HG03095 (cell line): ENCODE measurements around the gene EP400.

Experiments
- ATAC-seq: cut with Tn5 transposase; IDR thresholded peaks from one replicate; pipeline ENCODE4 v1.9.1; 2021; ENCODE audit warnings: moderate library complexity; ENCODE audit not compliant: unreplicated experiment

Gene EP400

DNA sequence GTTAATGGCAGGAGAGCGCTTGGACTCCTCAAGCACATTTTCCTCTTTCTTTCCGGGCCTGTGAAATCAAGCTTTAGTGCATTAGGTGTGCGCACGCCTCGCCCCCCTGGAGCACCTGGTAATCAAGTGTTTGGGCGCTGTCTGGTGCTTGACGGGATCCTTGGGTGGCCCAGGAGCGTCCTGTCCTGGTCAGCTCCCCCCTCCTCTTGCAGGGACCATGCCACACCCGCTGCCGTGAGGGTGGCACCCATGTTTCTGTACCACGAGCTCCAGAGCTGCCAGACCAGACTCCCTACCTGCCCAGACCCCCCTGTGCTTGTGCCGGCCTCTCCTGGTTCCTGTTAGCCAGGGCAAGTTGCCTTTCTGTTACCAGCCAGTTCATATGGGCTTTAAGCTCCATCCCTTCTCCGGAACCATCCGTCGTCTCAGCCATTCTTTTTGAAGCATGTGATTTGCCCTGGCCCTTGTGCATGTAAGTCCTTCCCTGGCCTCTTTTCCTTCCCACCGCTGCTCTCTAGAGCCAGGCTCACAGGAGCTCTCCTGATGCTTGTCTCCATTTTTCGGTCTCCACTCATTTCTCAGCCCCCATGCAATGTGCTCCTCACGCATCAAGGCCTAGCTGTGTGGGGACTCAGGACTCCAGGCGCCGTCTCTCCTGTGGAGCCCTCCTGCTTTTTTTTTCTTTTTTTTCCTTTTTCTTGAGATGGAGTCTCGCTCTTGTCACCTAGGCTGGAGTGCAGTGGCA is 66.1 kb downstream of the EP400 start:
- no peak for ATAC-seq

DNA sequence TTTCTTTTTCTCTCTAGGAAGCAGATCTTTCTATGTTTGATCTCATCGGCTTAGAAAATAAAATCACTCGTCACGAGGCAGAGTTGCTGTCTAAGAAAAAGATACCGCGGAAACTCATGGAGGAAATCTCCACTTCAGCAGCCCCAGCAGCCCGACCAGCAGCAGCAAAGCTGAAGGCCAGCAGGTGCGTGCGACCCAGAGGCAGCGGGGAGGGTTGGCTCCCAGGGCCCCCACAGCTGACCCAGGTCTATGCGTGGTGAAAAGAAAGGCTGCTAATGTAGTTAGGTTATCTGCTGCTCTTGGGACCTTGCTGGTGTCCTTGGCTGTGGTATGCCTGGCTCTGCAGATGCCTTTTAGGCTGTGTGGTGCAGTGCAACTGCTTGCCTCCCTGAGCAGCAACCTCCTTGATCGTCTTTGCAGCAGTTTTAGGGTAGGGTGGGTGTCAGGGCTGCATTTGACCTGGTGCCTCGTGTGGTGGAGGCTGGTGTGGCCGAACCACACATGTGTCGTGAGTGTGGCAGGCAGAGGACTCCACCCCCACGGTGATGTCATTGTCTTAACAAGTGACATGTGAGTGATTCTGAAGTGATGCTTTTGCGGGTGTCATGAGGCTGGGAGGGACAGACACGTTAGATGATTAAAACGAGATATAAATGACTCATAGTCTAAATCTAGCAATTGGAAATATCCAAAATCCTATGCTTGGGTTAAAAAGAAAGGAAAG is 68.6 kb downstream of the EP400 start:
- ATAC-seq, result no peak

DNA sequence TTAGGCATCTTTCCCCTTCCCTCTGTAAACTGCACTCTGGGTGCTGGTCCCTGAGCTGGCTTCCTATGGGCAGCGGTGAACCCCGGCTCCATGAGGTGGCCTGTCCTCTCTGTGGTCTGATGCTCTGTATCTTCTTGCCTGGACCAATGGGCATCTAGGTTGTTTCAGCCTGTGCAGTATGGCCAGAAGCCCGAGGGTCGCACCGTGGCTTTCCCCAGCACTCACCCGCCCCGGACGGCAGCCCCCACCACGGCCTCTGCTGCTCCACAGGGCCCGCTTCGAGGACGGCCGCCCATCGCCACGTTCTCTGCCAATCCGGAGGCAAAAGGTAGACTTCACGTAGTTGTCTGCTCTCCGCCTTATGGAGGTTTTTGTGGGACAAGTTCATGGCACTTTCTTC is 70.1 kb downstream of the EP400 start:
- no peak for ATAC-seq

DNA sequence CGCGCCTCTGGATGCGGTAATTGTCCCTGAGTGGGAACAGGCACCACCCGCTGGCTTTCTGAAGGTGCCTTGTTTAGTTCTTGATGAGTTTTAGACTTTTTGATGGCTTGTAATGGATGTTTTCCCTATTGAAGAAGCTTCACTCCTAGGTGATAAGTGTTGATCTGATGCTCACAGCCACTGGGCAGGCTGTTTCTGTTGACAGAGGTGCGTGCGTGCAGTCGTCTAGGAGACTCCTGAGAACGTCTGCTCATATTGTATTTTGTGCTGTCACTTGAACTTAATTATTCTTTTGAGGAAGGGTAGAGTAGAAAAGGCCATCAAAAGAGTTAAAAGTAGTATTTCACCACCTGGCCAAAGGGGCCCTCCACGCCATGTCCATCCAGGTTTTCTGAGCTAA is 70.5 kb downstream of the EP400 start:
- no peak for ATAC-seq

DNA sequence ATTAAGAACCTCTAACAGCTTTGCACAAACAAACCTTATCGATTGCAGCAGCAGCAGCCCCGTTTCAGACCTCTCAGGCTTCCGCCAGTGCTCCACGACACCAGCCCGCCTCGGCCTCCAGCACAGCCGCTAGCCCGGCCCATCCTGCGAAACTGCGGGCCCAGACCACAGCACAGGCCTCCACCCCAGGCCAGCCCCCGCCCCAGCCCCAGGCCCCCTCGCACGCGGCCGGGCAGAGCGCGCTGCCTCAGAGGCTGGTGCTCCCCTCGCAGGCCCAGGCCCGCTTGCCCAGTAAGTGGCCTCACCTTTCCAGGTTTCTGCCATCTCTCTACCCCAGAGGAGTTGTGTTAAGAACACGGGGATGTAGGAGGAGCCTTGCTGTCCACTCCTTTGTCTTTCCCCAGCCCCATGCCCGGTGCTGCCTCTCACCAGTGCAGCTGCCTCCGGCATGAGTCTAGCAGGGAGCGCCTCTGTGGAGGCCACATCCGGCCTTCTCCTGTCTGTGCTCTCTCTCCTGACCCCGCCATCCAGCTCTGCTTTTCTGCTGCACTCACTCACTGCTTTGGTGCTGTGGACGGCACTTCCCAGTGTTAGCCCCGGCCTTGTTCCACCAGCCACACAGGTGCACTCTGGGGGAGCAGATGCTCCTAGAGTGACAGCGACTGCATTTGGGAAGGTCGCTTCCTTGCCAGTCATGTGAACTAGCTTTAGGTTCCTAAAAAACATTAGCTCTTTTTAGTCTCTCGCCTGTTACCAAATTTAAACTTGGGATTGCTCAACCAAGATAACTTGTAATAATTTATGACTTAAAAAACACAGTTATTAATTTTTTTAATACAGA is 71.5 kb downstream of the EP400 start:
- no peak for ATAC-seq

DNA sequence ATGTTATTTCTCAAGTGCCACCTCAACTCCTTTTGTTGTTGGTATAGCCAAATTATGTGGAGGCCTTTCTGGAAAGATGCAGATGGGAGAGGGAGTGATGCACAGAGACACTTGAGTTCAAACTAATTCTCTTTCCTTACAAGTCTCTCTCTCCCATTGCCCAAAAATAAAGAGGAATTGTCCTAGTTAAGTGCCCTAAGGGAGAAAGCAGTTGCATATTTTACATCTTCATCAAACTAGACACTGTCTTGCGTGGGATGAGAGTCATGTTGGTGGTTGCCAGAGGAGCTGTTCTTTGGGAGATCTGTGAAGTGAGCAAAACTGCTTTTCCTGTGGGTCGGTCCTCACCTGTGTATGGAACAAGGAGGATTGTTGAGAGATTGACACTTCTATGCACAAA is 72.2 kb downstream of the EP400 start:
- ATAC-seq, result no peak

DNA sequence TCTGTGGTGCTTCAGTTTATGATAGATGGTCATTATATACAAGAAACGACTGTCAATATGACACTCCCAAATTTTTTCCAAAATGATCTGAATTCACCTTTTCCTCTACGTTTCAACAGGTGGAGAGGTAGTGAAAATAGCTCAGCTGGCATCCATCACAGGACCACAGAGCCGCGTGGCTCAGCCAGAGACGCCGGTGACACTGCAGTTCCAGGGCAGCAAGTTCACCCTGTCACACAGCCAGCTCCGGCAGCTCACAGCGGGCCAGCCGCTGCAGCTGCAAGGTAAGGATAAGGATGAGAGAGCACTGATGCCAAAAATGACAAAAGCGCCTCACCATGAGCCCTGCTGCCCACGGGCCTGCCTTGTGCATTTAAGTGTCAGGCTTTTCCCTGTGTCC is 73.9 kb downstream of the EP400 start:
- no peak for ATAC-seq

DNA sequence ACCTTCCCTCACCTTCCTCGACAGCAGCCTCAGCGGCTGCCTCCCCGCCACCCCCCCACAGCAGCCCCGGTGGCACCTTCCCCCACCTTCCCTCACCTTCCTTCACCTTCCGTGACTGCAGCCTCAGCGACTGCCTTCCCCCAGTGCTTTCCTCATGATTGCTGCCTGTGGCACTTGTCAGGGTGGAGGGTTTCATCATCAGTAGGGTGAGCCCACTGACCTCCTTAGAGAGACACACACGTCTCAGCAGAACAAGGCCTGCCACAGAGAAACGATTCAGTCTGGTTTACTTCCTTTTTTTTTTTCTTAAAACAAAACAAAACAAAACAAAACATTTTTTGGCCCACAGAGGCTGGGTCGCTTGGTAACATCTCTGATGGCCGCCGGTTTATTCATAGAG is 75.0 kb downstream of the EP400 start:
- ATAC-seq, result no peak

DNA sequence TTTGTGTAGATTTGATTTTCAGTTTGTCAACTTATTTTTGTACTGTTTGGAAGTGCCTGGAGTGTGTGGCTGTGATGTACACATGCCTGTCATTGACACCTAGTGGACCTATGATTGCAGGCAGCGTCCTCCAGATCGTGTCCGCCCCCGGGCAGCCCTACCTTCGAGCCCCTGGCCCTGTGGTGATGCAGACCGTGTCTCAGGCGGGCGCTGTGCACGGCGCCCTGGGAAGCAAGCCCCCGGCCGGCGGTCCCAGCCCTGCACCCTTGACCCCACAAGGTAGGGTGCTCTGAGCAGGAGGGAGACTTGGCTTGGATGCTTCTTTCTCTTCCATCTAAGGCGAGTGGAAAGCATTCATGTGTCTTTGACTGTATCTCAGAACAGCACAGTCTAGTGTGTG is 75.8 kb downstream of the EP400 start:
- no peak for ATAC-seq

DNA sequence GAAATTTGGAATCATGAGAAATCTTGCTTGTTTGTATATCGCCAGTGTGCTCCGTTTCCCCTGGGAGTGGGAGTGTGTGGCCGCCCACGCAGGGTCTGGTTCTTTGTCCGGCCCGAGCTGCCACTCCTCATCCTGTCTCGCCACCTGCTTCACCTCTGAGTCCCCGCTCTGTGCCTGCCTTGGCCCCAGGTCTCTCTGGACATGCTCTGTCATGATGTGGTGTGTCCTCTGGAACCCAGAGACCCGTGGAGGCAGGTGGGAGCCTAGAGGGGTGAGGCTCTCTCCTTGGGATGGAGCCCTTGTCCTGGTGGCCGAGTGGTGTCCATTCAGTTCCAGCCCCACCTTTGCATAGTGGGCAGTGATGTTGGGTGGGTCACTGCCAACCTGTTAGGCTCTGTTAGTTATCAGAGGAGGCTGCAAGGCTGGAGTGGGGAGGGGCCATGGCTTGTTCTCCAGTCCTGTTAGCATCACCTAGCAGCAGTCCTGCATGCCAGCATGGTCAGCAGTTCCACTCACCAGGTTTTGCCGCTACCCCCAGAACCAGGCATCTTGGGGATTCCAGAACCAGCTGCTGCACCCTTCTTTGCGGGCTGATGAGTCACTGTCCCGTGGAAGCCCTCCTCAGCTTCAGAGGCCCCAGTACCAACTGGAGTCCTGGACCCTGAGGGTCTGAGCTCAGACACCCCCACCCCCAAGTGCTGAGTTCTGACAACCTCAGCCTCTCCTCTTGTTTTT is 76.5 kb downstream of the EP400 start:
- no peak for ATAC-seq

DNA sequence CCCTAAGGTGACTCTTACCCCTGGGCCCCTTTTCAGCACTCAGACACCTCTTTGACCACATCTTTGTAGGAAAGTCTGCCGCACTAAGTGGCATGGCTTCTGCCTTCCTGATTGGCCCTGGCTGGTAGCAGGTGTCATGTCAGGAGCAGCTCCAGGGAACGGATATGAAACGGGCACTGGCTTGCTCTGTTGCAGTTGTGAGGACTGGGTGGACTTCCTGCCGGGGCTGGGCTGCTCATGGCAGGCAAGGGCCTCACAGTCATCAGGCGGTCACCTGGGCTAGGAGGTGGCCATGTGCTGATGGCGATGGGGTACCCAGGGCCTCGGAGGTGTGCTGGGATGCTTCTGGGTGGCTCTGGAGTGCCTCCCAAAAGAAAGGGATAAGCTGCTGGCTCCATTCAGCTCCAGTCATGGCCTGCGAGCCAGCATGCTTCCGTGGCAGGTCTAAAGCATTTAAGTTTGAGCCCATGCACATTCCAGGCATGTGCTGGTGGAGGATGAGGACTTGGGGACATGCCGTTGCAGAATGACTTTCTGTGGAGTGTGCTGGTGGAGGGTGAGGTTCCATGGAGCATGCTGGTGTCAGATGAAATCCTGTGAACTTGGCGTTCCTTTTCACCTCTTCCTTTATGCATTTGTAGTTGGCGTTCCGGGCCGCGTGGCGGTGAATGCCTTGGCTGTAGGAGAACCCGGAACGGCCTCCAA is 77.2 kb downstream of the EP400 start:
- no peak for ATAC-seq

DNA sequence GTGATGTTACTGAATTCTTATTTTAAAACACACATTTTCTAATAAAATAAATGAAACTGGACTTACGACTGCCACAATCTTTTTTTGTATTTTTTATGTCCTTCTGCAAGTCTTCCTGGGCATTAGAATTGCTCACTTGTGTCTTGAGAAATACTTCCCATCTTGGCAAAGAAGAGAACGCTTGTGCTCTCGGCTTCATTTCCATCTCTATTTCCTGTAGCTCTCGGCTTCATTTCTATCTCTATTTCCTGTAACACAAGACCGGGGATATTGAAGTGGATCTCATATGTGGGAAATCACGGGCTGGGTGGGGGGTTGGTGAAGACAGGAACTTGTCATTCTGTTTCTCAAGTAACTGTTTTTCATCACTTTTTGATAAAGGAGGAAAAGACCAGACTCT is 77.9 kb downstream of the EP400 start:
- no peak for ATAC-seq

DNA sequence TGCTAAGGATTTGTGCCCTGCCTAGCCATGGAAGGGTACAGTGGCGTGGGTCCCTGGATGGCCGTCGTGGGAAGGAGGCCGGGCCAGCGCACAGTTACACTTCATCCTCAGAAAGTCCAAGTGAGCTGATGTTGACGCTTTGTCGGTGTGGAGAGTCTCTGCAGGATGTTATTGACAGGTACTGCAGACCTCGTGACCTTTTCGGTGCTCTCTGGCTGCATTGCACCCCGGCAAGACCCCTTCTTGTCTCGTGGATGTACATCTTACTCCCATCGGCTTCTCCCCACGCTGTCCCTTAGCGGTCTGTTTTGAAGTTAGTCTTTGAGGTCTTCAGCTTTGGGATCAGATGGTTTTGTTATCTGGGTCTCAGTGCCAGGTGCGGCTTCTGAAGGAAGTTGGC is 78.4 kb downstream of the EP400 start:
- no peak for ATAC-seq

DNA sequence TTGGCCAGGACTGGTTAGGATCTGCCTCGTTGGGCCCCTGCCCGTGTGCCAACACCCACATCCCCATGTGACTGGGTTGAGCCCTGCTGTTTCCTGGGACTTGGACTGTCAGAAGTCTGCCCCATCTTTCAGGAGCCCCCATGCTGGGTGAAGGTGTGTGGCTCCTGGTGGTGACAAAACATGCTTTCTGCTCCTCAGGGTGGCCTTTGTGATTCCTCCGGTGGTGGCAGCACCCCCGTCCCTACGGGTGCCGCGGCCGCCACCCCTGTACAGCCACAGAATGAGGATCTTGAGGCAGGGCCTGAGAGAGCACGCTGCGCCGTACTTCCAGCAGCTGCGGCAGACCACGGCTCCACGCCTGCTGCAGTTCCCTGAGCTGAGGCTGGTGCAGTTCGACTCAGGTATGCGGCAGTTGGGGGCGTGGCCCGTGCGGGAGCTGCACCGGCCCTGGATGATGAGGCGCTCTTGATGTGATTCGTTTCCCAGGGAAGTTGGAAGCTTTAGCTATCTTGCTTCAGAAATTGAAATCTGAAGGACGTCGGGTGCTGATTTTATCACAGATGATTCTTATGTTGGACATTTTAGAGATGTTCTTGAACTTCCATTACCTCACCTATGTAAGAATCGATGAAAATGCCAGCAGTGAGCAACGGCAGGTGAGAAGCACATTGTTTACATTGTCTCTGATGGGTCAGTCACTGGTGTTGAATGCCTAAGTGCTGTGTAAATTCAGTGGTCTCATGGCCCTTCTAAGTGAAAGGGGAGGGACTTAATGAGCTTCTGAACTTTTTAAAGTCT is 80.0 kb downstream of the EP400 start:
- ATAC-seq, result no peak

DNA sequence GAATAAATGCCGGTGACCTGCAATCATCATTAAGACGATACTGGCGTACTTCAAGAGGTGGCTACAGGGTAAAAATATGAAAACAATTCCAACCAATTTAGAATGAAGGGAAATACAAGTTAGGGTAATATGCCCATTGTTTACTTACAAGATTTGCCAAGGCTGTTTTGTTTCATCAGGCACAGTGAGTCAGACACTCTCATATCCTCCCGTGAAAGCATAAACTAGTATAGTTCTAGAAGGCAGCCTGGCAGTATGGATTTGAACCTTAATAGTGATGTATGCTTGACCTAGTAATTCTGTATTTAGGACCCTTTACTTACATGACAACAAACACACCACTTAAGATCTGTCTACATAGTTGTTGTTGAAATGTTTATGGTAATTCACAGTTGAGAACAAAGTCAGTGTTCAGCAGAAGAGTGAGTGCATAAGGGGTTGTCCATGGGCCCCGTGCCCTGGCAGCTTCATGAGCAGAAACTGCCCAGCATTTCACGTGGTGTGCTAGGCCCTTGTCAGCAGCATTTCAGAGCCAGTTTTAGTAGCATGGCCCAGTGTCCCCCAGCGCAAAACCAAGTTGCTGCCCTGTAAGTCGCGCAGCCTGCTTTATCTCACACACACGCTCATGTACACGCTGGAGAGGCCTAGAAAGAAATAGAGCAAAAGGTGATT is 80.8 kb downstream of the EP400 start:
- ATAC-seq, result no peak

DNA sequence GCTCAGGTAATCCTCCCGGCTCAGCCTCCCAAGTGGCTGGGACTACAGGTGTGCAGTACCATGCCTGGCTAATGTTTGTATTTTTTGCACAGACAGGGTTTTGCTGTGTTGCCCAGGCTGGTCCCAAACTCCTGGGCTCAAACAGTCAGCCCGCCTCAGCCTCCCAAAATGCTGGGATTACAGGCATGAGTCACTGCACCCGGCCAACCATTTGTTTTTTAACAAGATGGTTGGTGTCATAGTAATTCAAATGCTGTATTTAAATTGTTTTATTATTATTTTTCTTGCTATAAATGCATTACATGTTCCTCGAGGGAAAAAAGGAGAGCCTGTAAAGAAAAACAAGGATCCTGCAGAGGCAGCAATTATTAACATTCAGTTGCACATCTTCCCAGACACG is 83.9 kb downstream of the EP400 start:
- no peak for ATAC-seq

DNA sequence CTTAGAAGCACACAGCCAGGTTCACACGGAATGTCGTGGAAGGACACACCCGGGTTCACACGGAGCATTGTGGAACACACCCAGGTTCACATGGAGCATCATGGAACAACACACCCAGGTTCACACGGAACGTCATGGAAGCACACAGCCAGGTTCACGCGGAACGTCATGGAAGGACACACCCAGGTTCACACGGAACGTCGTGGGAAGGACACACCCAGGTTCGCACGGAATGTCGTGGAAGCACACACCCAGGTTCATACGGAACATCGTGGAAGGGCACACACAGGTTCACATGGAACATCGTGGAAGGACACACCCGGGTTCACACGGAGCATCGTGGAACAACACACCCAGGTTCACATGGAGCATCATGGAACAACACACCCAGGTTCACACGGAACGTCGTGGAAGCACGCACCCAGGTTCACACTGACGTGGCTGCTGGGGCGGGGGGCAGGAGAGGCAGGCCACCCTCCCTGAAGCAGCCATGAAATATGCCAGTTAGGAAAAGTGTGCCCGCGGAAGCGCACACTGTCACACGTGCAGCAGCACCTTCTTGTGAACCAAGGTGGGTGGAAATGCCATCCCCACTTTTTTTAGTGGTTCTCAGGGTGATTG is 86.4 kb downstream of the EP400 start:
- no peak for ATAC-seq

DNA sequence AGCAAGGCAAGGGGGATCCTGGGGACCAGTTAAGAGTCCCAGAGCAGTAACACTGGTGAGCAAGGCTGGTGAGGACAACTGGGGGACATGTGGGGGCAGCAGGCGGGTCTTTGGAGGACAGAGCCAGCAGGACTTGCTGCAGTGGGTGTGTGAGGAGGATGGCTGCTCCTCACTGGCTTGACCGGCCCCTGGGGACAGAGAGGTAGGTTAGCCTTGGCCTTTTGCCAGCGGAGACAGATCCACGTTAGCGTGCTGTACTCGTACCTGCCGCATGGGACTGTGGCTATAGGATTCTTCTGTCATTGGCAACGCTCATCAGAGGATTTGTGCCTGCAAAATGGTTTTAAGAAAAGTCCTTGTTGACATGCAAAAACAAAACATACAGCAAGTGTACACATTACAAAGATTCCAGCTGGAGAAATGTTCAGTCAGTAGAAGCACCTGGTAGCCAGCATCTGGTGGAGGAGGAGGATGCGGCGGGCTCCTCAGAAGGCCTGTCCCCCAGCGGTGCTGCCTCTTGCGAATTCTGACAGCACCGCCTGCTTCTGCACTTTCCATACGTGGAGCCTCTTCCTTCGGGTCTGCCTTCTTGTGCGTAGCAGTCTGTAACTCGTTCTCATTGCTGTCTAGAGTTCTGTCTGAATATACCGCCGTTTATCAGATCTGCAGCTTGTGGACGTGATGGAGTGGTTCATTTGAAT is 91.3 kb downstream of the EP400 start:
- ATAC-seq, result no peak
